IMR-90 (cell line): ENCODE data around the gene PARD3.

ENCODE experiments used
- CEBPB ChIP-seq: IDR thresholded peaks from 2 replicates; pipeline ENCODE4 v1.6.1; 2012; ENCODE audit warnings: low read depth, low read length, improper control_type of control experiment
- CTCF ChIP-seq: conservative IDR thresholded peaks from 2 replicates; pipeline ENCODE4 v1.5.1; 2012; ENCODE audit warnings: mild to moderate bottlenecking, low read depth, low read length, improper control_type of control experiment
- FOS ChIP-seq: fragments of 150-350 bp; IDR thresholded peaks from 2 replicates; pipeline ENCODE4 v1.6.1; 2016; ENCODE audit warnings: low read depth, low read length
- MAFK ChIP-seq: IDR thresholded peaks from 2 replicates; pipeline ENCODE4 v1.6.1; 2012; ENCODE audit warnings: low read depth, low read length, improper control_type of control experiment
- NFE2L2 ChIP-seq: fragments of 150-350 bp; IDR thresholded peaks from 2 replicates; pipeline ENCODE4 v1.6.1; 2016; ENCODE audit warnings: low read depth, mild to moderate bottlenecking, low read length
- POLR2A ChIP-seq: IDR thresholded peaks from 2 replicates; pipeline ENCODE4 v1.6.1; 2012; ENCODE audit warnings: mild to moderate bottlenecking, low read depth, low read length
- RAD21 ChIP-seq: IDR thresholded peaks from 2 replicates; pipeline ENCODE4 v1.6.1; 2012; ENCODE audit warnings: low read length, improper control_type of control experiment
- USF2 ChIP-seq: fragments of 150-350 bp; IDR thresholded peaks from 2 replicates; pipeline ENCODE4 v1.6.1; 2017; ENCODE audit warnings: mild to moderate bottlenecking, antibody characterized with exemption, low read length, low read depth

GRCh38 chr10:34528320-34528719, 286.8 kb downstream of the PARD3 start:
- no peak for TF ChIP-seq RAD21
- no peak for TF ChIP-seq CTCF
- TF ChIP-seq POLR2A, result no peak
- no peak for TF ChIP-seq MAFK
- no peak for TF ChIP-seq NFE2L2
- peak; percentile 24; the same call in 1 of the 2 replicates for TF ChIP-seq CEBPB
- peak; percentile 82 for TF ChIP-seq FOS
- TF ChIP-seq USF2, result no peak
